ENCODE results near the gene CFHR4. TPM values are rescaled to one million over a fixed set of nuclear protein-coding genes. Genes with fewer than 3 reads are reported as not detected.

The CFHR4 gene
- total RNA-seq, 4 donors from 2014 or later = 1.8 TPM; not detected in 3

DNA sequence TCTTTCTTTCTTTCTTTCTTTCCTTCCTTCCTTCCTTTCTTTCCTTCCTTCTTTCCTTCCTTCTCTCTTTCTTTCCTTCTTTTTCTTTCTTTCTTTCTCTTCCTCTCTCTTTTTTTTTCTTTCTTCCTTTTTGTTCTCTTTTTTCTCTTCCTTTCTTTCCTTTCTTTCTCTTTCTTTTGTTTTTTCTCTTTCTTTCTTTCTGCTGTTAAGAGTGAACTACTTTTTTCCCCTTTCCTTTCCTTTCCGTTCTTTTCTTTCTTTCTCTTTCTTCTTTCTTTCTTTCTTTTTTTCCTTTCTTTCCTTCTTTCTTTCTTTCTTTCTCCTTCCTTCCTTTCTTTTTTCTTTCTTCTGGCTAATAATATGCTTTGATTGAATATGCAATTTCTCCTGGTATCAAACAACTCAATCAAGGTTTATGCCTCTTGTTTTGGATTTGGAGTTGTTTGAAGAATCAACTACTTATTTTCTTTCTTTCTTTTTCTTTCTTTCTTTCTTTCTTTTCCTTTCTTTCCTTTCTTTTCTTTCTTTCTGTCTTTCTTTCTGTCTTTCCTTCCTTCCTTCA lies 27.4 kb upstream of the CFHR4 start:
- DNase-seq (ENCODE audit: low spot score in 2 of 2) = no peak
- Histone ChIP-seq H3K4me1 (no peaks in the 10 kb centered on the region), H3K36me3 (no peaks in the 10 kb centered on the region), H3K27ac (no peak overlapping the region), H3K9me3 (peaks cover 0 to 5% (median 0%) of the 10 kb centered on the region in 4 donors), H3K4me3 (no peak overlapping the region), H3K27me3 (no peaks in the 10 kb centered on the region)
- WGBS, 2 donors = 95 to 96% methylated on average over 1 of the region's 1 CpG
- TF ChIP-seq POLR2A (IDR thresholded peaks at IDR 0.05) (no peak), EP300 (IDR thresholded peaks at IDR 0.05) (no peak)
- TF ChIP-seq, protein P1, sequence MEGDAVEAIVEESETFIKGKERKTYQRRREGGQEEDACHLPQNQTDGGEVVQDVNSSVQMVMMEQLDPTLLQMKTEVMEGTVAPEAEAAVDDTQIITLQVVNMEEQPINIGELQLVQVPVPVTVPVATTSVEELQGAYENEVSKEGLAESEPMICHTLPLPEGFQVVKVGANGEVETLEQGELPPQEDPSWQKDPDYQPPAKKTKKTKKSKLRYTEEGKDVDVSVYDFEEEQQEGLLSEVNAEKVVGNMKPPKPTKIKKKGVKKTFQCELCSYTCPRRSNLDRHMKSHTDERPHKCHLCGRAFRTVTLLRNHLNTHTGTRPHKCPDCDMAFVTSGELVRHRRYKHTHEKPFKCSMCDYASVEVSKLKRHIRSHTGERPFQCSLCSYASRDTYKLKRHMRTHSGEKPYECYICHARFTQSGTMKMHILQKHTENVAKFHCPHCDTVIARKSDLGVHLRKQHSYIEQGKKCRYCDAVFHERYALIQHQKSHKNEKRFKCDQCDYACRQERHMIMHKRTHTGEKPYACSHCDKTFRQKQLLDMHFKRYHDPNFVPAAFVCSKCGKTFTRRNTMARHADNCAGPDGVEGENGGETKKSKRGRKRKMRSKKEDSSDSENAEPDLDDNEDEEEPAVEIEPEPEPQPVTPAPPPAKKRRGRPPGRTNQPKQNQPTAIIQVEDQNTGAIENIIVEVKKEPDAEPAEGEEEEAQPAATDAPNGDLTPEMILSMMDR (IDR thresholded peaks at IDR 0.05) = no peak

- Histone ChIP-seq H3K4me3 (no peak overlapping the region), H3K27ac (no peak overlapping the region), H3K4me1 (no peaks in the 10 kb centered on the region), H3K9me3 (peaks cover 0 to 5% (median 0%) of the 10 kb centered on the region in 4 donors), H3K36me3 (no peaks in the 10 kb centered on the region), H3K27me3 (no peaks in the 10 kb centered on the region)
- DNase-seq (ENCODE audit: low spot score in 2 of 2) = no peak
- 44 to 46% methylated on average over 2 of the region's 2 CpGs for WGBS, 2 donors
- TF ChIP-seq POLR2A (IDR thresholded peaks at IDR 0.05) (no peak), EP300 (IDR thresholded peaks at IDR 0.05) (no peak)
- TF ChIP-seq, protein P1 (IDR thresholded peaks at IDR 0.05) = no peak
Observed at GRCh38 chr1:196861429-196861828, 26.4 kb upstream of the CFHR4 start.

GRCh38 chr1:196866974-196867373 lies 20.9 kb upstream of the CFHR4 start:
- DNase-seq (ENCODE audit: low spot score in 2 of 2) = no peak
- H3K27me3 ChIP-seq = no peaks in the 10 kb centered on the region
- 88 to 100% methylated on average over 1 of the region's 1 CpG for WGBS, 2 donors
- no peak overlapping the region for H3K4me3 ChIP-seq
- peaks cover 0 to 10% (median 0%) of the 10 kb centered on the region in 4 donors for H3K9me3 ChIP-seq
- no peaks in the 10 kb centered on the region for H3K4me1 ChIP-seq
- H3K36me3 ChIP-seq = no peaks in the 10 kb centered on the region
- H3K27ac ChIP-seq = no peak overlapping the region
- TF ChIP-seq EP300 (IDR thresholded peaks at IDR 0.05) (no peak), POLR2A (IDR thresholded peaks at IDR 0.05) (no peak)
- TF ChIP-seq, protein P1 (IDR thresholded peaks at IDR 0.05) = no peak

DNA sequence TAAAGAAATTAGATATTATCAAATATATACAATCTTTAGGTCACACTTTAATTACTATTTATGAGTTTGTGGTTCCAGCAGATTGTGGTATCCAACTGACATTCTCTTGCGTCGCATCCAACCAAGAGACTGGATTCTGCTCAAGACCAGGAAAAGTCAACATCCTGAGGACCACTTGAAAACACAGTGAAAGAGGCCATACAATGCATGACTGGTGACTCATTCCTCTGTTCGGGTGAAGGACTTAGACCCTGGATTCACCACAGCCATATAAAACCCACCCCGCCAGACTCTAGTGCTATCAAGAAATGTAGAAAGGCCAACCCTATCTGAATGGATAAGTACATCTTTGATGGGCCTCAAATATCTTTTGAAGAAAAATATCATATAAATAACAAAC lies 14.5 kb upstream of the CFHR4 start:
- 89 to 93% methylated on average over 4 of the region's 4 CpGs for WGBS, 2 donors
- Histone ChIP-seq H3K4me1 (peaks cover 0 to 5% (median 0%) of the 10 kb centered on the region in 4 donors), H3K27ac (no peak overlapping the region), H3K9me3 (no peaks in the 10 kb centered on the region), H3K36me3 (no peaks in the 10 kb centered on the region), H3K4me3 (no peak overlapping the region), H3K27me3 (no peaks in the 10 kb centered on the region)
- TF ChIP-seq POLR2A (IDR thresholded peaks at IDR 0.05) = no peak
- no peak for TF ChIP-seq EP300 (IDR thresholded peaks at IDR 0.05)
- TF ChIP-seq, protein P1 (IDR thresholded peaks at IDR 0.05) = no peak
- no peak for DNase-seq (ENCODE audit: low spot score in 2 of 2)

DNA sequence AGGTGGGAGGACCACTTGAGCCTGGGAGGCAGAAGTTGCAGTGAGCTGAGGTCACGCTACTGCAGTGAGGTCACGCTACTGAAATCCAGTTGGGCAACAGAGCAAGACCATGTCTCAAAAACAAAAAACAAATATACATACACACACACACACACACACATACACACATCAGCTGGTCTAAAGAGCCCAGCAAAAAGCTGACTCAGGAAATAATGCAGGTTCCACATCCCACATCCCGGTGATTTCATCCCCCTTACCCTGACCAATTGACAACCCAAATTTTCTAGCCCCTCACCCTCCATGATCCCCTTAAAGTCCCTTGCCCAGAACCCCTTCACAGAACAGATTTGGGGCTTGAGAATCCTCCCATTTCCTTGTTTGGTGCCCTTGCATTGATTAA lies 11.9 kb upstream of the CFHR4 start:
- no peaks in the 10 kb centered on the region for H3K27me3 ChIP-seq
- no peak overlapping the region for H3K4me3 ChIP-seq
- no peaks in the 10 kb centered on the region for H3K36me3 ChIP-seq
- no peaks in the 10 kb centered on the region for H3K9me3 ChIP-seq
- no peak for DNase-seq (ENCODE audit: low spot score in 2 of 2)
- peaks cover 0 to 5% (median 0%) of the 10 kb centered on the region in 4 donors for H3K4me1 ChIP-seq
- 89 to 94% methylated on average over 3 of the region's 3 CpGs for WGBS, 2 donors
- no peak overlapping the region for H3K27ac ChIP-seq
- TF ChIP-seq POLR2A (IDR thresholded peaks at IDR 0.05) (no peak), EP300 (IDR thresholded peaks at IDR 0.05) (no peak)
- TF ChIP-seq, protein P1 (IDR thresholded peaks at IDR 0.05) = no peak
